ENCODE data around the gene COA8.
"Not testable (repeated sequence)": the region's sequence is repeated elsewhere in the genome, so short reads cannot be mapped to it uniquely, and the experiment has no call there.

Gene COA8

DNA sequence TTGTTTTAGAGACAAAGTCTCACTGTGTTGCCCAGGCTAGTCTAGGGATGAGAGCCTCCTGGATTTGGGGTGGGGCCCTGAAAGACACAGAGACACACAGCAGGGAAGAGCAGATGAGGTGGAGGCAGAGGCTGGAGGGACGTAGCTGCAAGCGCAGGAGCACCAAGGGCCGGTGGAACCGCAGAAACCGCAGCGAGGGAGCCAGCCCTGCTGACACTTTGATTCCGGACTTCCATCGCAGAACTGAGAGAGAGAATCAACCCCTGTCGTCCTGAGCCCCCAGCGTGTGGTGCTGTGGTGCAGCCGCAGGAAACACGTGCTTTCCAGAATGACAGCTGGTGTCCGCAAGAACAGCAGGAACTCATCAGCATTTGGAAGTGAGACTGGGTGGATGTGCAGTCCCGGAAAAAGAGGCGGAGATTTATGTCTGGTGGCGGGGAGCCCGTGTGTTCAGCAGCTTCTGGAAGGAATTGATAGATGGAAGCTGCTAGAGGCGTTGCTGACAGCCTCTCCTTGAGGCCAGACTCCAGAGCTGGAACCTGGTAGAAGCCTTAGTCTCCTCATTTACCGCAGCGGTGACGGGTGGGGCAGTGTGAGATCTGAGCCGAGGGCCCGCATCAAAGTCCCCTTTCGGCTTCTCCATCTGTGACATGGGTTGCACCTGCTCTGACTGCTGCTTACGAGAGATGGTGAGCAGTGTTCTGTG is 44.4 kb downstream of the COA8 start:
- peaks cover 6% of the 10 kb centered on the region for H3K9me3 ChIP-seq (ENCODE audit: severe bottlenecking)
- peak; percentile 65 for TF ChIP-seq CTCF (IDR thresholded peaks at IDR 0.05; ENCODE audit: low read depth, low read length)
- DNase-seq = peak; percentile 83
- H3K36me3 ChIP-seq = no peaks in the 10 kb centered on the region
- peak overlapping the region; percentile 49 for H3K27ac ChIP-seq
- no peak overlapping the region for H3K4me3 ChIP-seq (ENCODE audit: low read depth, low read length)
- H3K27me3 ChIP-seq (ENCODE audit: insufficient read depth, low read depth, severe bottlenecking) = no peaks in the 10 kb centered on the region

GRCh38 chr14:103607822-103608221 is 45.1 kb downstream of the COA8 start:
- DNase-seq = no peak
- Histone ChIP-seq H3K27me3 (ENCODE audit: insufficient read depth, low read depth, severe bottlenecking) (no peaks in the 10 kb centered on the region), H3K27ac (no peak overlapping the region), H3K4me3 (ENCODE audit: low read depth, low read length) (no peak overlapping the region), H3K9me3 (ENCODE audit: severe bottlenecking) (peaks cover 6% of the 10 kb centered on the region), H3K36me3 (no peaks in the 10 kb centered on the region)
- TF ChIP-seq CTCF (IDR thresholded peaks at IDR 0.05; ENCODE audit: low read depth, low read length) = no peak

DNA sequence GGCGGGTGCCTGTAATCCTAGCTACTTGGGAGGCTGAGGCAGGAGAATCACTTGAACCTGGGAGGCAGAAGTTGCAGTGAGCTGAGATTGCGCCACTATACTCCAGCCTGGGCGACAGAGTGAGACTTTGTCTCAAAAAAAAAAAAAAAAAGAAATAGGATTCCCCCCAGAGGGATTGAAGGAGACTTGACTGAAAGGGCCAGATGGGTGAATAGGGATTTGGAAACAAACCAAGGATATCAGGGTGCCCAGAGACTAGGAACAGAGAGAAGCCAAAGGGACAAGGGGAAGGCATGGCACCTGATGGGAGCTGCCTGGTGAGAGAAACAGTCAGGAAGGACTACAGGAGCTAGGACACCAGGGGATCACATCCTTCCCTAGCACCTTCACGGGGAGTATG is 46.3 kb downstream of the COA8 start:
- H3K36me3 ChIP-seq; H3K27ac ChIP-seq; DNase-seq; H3K27me3 ChIP-seq (ENCODE audit: insufficient read depth, low read depth, severe bottlenecking); H3K9me3 ChIP-seq (ENCODE audit: severe bottlenecking); H3K4me3 ChIP-seq (ENCODE audit: low read depth, low read length): not testable (repeated sequence)

DNA sequence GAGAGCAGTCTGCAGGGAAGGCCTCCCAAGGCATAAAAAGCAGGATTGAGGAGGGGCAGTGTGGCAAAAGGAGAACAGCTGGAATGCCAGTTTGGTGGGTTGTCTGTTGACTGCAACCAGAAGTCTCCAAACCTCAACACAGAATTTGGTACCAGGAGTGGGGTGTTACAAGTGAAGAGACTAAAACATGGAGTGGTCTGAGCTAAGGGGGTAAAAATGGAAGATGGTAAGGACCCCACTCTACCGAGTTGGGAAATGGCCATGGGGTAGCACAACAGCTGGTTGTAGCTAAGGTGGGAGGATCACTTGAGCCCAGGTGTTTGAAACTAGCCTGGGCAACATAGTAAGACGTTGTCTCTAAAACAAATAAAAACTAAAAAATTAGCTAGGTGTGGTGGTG is 48.5 kb downstream of the COA8 start:
- Histone ChIP-seq H3K27me3 (ENCODE audit: insufficient read depth, low read depth, severe bottlenecking) (no peaks in the 10 kb centered on the region), H3K36me3 (no peaks in the 10 kb centered on the region), H3K27ac (no peak overlapping the region), H3K9me3 (ENCODE audit: severe bottlenecking) (peaks cover 6% of the 10 kb centered on the region), H3K4me3 (ENCODE audit: low read depth, low read length) (no peak overlapping the region)
- no peak for DNase-seq
- no peak for TF ChIP-seq CTCF (IDR thresholded peaks at IDR 0.05; ENCODE audit: low read depth, low read length)

- Histone ChIP-seq H3K9me3 (ENCODE audit: severe bottlenecking) (peaks cover 6% of the 10 kb centered on the region), H3K4me3 (ENCODE audit: low read depth, low read length) (no peak overlapping the region), H3K27me3 (ENCODE audit: insufficient read depth, low read depth, severe bottlenecking) (no peaks in the 10 kb centered on the region), H3K36me3 (no peaks in the 10 kb centered on the region), H3K27ac (no peak overlapping the region)
- no peak for TF ChIP-seq CTCF (IDR thresholded peaks at IDR 0.05; ENCODE audit: low read depth, low read length)
- no peak for DNase-seq
Measured at GRCh38 chr14:103613517-103613916, 50.8 kb downstream of the COA8 start.

- no peak for TF ChIP-seq CTCF (IDR thresholded peaks at IDR 0.05; ENCODE audit: low read depth, low read length)
- Histone ChIP-seq H3K27me3 (ENCODE audit: insufficient read depth, low read depth, severe bottlenecking) (no peaks in the 10 kb centered on the region), H3K36me3 (no peaks in the 10 kb centered on the region), H3K4me3 (ENCODE audit: low read depth, low read length) (no peak overlapping the region), H3K27ac (no peak overlapping the region), H3K9me3 (ENCODE audit: severe bottlenecking) (no peaks in the 10 kb centered on the region)
- DNase-seq = no peak
Measured at GRCh38 chr14:103616635-103617300, 54.0 kb downstream of the COA8 start.

All from WERI-Rb-1 (cell line).